ENCODE results near the gene RNF214.

- TF ChIP-seq EZH2 (IDR thresholded peaks at IDR 0.05; ENCODE audit: borderline replicate concordance, insufficient read depth, low read length, poor library complexity, severe bottlenecking) (no peak), CTCF (IDR thresholded peaks at IDR 0.05; ENCODE audit: poor library complexity, severe bottlenecking) (no peak), TAF1 (IDR thresholded peaks at IDR 0.05; ENCODE audit: low read depth) (no peak), SMC3 (conservative IDR thresholded peaks at IDR 0.05; ENCODE audit: poor library complexity) (no peak), POLR2AphosphoS5 (IDR thresholded peaks at IDR 0.05) (no peak), RAD21 (conservative IDR thresholded peaks at IDR 0.05) (no peak)
These were observed 101.4 kb downstream of the RNF214 start for GRCh38 chr11:117333917-117334316.
